ENCODE data around the gene ERLIN1.

Gene ERLIN1

DNA sequence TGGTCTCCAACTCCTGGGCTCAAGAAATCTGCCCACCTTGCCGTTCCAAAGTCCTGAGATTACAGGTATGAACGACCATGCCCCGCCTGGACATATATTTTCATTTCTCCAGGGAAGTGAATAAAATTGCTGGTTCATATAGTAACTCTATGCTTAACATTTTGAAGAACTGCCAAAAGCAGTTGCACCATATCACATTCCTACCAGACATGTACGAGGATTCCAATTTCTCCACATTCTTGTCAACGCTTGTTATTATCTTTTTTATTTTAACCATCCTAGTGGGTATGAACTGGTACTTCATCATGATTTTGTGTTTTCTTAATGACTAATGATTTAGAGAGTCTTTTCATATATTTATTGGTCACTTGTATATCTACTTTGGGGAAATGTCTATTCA lies 82.2 kb downstream of the ERLIN1 start:
- Mint-ChIP-seq H3K4me1 (no peaks in the 10 kb centered on the region), H3K36me3 (ENCODE audit: low read depth) (no peaks in the 10 kb centered on the region), H3K9me3 (peaks cover 9% of the 10 kb centered on the region), H3K27ac (no peak overlapping the region), H3K27me3 (peaks cover 17% of the 10 kb centered on the region), H3K4me3 (no peak overlapping the region)
- DNase-seq (no peak), ATAC-seq (no peak)

DNA sequence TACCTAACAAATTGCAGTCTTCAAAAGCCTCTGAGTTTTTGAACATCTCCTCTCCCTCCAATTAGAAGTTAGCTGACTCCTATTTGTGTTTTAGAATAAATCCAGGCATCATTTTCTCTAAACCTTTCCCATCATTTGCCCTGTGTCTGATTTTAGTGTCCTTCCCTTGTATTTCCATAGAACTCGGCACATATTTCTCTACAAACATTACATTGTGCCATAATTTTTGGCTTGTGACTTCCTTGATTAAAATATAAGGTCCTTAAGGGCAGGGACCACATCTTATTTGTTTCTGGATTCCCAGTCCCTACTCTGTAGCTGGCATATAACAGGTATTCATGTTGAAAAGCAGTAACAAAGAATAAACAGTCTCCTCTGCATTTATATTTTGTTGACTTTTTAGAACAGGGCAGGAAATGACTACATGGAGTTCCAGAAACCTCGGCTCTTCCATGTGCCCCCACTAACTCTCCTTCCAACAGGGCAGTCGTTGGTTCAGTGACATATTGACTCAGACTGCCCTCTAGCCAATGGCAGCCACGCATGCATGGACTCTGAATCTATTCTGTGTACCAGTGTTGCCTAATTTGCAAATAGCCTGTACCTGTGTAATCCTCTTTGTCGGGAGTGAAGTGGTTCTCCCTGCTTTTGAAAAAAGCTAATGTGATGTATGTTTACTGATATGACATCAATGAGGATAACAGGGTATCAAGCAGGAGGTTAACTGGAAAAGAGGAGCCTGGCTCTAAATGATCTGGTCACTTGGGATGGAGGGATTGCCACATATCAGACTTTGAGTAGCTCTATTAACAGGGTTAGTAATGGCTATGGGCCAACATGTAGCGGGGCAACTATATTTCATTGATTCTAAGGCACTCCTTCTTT lies 84.4 kb downstream of the ERLIN1 start:
- Mint-ChIP-seq H3K36me3 (ENCODE audit: low read depth) (no peaks in the 10 kb centered on the region), H3K4me1 (no peaks in the 10 kb centered on the region), H3K4me3 (no peak overlapping the region), H3K27me3 (peaks cover 20% of the 10 kb centered on the region), H3K27ac (no peak overlapping the region), H3K9me3 (peaks cover 9% of the 10 kb centered on the region)
- ATAC-seq: no peak
- no peak for DNase-seq

DNA sequence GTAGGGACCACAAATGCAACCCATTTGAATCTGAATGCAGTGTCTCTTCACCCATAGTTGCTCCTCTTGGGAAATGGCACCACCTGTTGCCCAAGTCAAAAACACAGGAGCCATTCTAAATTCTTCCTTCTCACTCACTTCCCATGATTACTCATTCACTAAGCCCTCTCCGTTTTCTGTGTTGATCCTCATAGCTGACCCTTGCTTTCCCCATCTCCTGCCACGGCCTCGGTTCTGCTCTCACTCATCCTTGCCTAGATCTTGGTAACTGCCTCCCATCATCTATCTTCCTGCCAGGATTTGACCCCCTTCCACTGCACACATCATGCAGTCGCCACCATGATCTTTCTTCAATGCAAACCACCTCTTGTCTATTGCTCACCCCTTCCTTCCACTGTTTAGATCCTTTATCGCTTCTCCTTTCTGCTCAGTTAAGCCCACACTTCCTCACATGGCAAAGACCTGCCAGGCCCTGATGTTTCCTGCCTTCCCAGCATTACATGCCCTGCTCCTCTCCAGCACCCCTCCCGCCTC lies 85.1 kb downstream of the ERLIN1 start:
- H3K27ac Mint-ChIP-seq: no peak overlapping the region
- no peak for DNase-seq
- no peak for ATAC-seq
- no peaks in the 10 kb centered on the region for H3K4me1 Mint-ChIP-seq
- H3K36me3 Mint-ChIP-seq (ENCODE audit: low read depth): no peaks in the 10 kb centered on the region
- peaks cover 20% of the 10 kb centered on the region for H3K27me3 Mint-ChIP-seq
- H3K4me3 Mint-ChIP-seq: no peak overlapping the region
- peaks cover 9% of the 10 kb centered on the region for H3K9me3 Mint-ChIP-seq

Measured in activated naive CD8-positive, alpha-beta T cell treated with anti-CD3 and anti-CD28 coated beads, Interleukin-2, amount 50 U/mL, for 24 hours (primary cell).